Gastrocnemius medialis (tissue), 4 donors: ENCODE results near the gene JHY. TPM values are rescaled to one million over a fixed set of nuclear protein-coding genes. Genes with fewer than 3 reads are reported as not detected.

Experiments
- ATAC-seq, 2 donors: fragments of 150-250 bp; one replicate each; pipeline ENCODE4 v1.9.1; 2016
- DNase-seq, 2 donors: peaks; one replicate each; pipeline ENCODE4 v3.0.0-alpha.2; 2019
- H3K27ac ChIP-seq, 4 donors: fragments of 200-600 bp; sonication (generic); 1 replicate in 1 of 4; 2 replicates in 3 of 4; pipeline ENCODE4 v1.5.1; 2016 to 2018; ENCODE audit warnings: mild to moderate bottlenecking in 2 of 4, moderate library complexity in 1 of 4
- H3K27me3 ChIP-seq, 3 donors: fragments of 200-600 bp; sonication (generic) in 2 of 3; 1 replicate in 1 of 3; 2 replicates in 2 of 3; pipeline versions ENCODE4 v1.5.1 to v1.6.0; 2016 to 2019; ENCODE audit warnings: mild to moderate bottlenecking in 1 of 3, moderate library complexity in 1 of 3
- H3K36me3 ChIP-seq, 2 donors: fragments of 200-600 bp; sonication (generic) in 1 of 2; one replicate each; pipeline ENCODE4 v1.5.1; 2017 to 2018
- H3K4me1 ChIP-seq, 2 donors: fragments of 200-600 bp; sonication (generic) in 1 of 2; one replicate each; pipeline ENCODE4 v1.5.1; 2016 to 2017; ENCODE audit warnings: mild to moderate bottlenecking in 2 of 2
- H3K4me3 ChIP-seq, 4 donors: fragments of 200-600 bp; sonication (generic) in 3 of 4; 1 replicate in 1 of 4; 2 replicates in 3 of 4; pipeline ENCODE4 v1.5.1; 2016 to 2019; ENCODE audit warnings: mild to moderate bottlenecking in 2 of 4
- H3K9me3 ChIP-seq, 3 donors: fragments of 200-600 bp; sonication (generic) in 2 of 3; 1 replicate in 1 of 3; 2 replicates in 2 of 3; pipeline ENCODE4 v1.5.1; 2016 to 2019
- CTCF ChIP-seq, 5 experiments: fragments of 450-650 bp in 3 of 5; fragments of 200-600 bp in 2 of 5; sonication (generic) in 2 of 5; IDR thresholded peaks in 4 of 5; conservative IDR thresholded peaks in 1 of 5; 1 replicate in 4 of 5; 2 replicates in 1 of 5; pipeline ENCODE4 v1.5.1; 2016 to 2019; ENCODE audit warnings: antibody characterized with exemption in 5 of 5, mild to moderate bottlenecking in 3 of 5, moderate library complexity in 3 of 5
- POLR2A ChIP-seq, 2 donors: fragments of 450-650 bp; IDR thresholded peaks; one replicate each; pipeline ENCODE4 v1.6.1; 2017; ENCODE audit warnings: antibody characterized with exemption in 2 of 2, mild to moderate bottlenecking in 2 of 2, moderate library complexity in 2 of 2
- in situ Hi-C, 4 donors: fragments of 200-750 bp; cut with MboI; loops; one replicate each; pipeline versions ENCODE4 v1.15.0 to v1.8.0; 2017; ENCODE audit warnings: low sequenced_read_pairs in 4 of 4
- intact Hi-C: fragments of 100-400 bp; cut with DNase I; formaldehyde crosslinking; loops from one replicate; pipeline ENCODE4 v1.15.1; 2023; ENCODE audit warnings: low total_unique reads
- total RNA-seq, 4 donors: library from RNA; depleted of rRNA; stranded (reverse); fragments of >200 nt; gene quantifications; one replicate each; pipeline versions ENCODE4 v1.1.0 to v1.2.3, GENCODE V29; 2016

Gene JHY
- total RNA-seq, result 1 to 10 TPM in 1 of 4 donors, under 1 TPM in 3; 0.16 to 1.3 (median 0.22) TPM

- Histone ChIP-seq H3K27me3 (peaks cover 24 to 30% (median 30%) of the 10 kb centered on the region in 3 donors), H3K27ac (peak within 1 kb of the TSS; percentile 6 to 45 (median 32)), H3K4me3 (peak within 1 kb of the TSS; percentile 49 to 75 (median 58)), H3K9me3 (no peaks in the 10 kb centered on the region), H3K36me3 (no peaks in the 10 kb centered on the region), H3K4me1 (peaks cover 0 to 4% of the 10 kb centered on the region in 2 donors)
- ATAC-seq, result no peak
- DNase-seq, result peak in 1 of 2 donors; percentile 12
- intact Hi-C loops (no loop called here), in situ Hi-C loops (no loop called here)
- no peak for TF ChIP-seq CTCF (IDR thresholded peaks at IDR 0.05 in 4 of 5, conservative IDR thresholded peaks at IDR 0.05 in 1 of 5)
- TF ChIP-seq POLR2A (IDR thresholded peaks at IDR 0.05), result no peak
Observed at GRCh38 chr11:122882189-122882856, at the start of gene JHY. JHY (plus strand) TSS chr11:122882759; CDS start chr11:122885850, 3,091 bp downstream.

GRCh38 chr11:122833846-122834464 is 48.6 kb upstream of the JHY start:
- DNase-seq, result no peak
- Histone ChIP-seq H3K4me1 (no peaks in the 10 kb centered on the region), H3K27ac (no peak overlapping the region), H3K36me3 (no peaks in the 10 kb centered on the region), H3K4me3 (no peak overlapping the region), H3K27me3 (no peaks in the 10 kb centered on the region), H3K9me3 (no peaks in the 10 kb centered on the region)
- intact Hi-C loops, result no loop called here
- no peak for ATAC-seq
- in situ Hi-C loops, result no loop called here
- TF ChIP-seq POLR2A (IDR thresholded peaks at IDR 0.05), result no peak
- no peak for TF ChIP-seq CTCF (IDR thresholded peaks at IDR 0.05 in 4 of 5, conservative IDR thresholded peaks at IDR 0.05 in 1 of 5)

- Histone ChIP-seq H3K27me3 (no peaks in the 10 kb centered on the region), H3K4me3 (no peak overlapping the region), H3K9me3 (no peaks in the 10 kb centered on the region), H3K36me3 (no peaks in the 10 kb centered on the region), H3K4me1 (no peaks in the 10 kb centered on the region), H3K27ac (no peak overlapping the region)
- intact Hi-C loops (no loop called here), in situ Hi-C loops (no loop called here)
- no peak for TF ChIP-seq CTCF (IDR thresholded peaks at IDR 0.05 in 4 of 5, conservative IDR thresholded peaks at IDR 0.05 in 1 of 5)
- DNase-seq, result no peak
- no peak for ATAC-seq
Observed at GRCh38 chr11:122836916-122837315, 45.6 kb upstream of the JHY start.

GRCh38 chr11:122837528-122838346 is 44.8 kb upstream of the JHY start:
- TF ChIP-seq POLR2A (IDR thresholded peaks at IDR 0.05) (no peak), CTCF (IDR thresholded peaks at IDR 0.05 in 4 of 5, conservative IDR thresholded peaks at IDR 0.05 in 1 of 5) (no peak)
- intact Hi-C loops, result no loop called here

More at GRCh38 chr11:122837528-122838346, 44.8 kb upstream of the JHY start:
- no peak overlapping the region for H3K27ac ChIP-seq
- in situ Hi-C loops, result no loop called here
- H3K4me1 ChIP-seq, result no peaks in the 10 kb centered on the region
- DNase-seq (no peak), ATAC-seq (no peak)
- no peak overlapping the region for H3K4me3 ChIP-seq
- H3K36me3 ChIP-seq, result no peaks in the 10 kb centered on the region
- no peaks in the 10 kb centered on the region for H3K9me3 ChIP-seq
- no peaks in the 10 kb centered on the region for H3K27me3 ChIP-seq
